Posterior vena cava (tissue), 2 donors: Measurements from ENCODE around the gene CHMP5. TPM values are rescaled to one million over a fixed set of nuclear protein-coding genes. Genes with fewer than 3 reads are reported as not detected.
"Not testable (repeated sequence)": the region's sequence is repeated elsewhere in the genome, so short reads cannot be mapped to it uniquely, and the experiment has no call there.

ENCODE experiments used
- DNase-seq: peaks from one replicate; pipeline ENCODE4 v3.0.0-alpha.2; 2020; ENCODE audit warnings: low spot score
- intact Hi-C, 2 donors: fragments of 100-400 bp; cut with DNase I; formaldehyde crosslinking; loops; one replicate each; pipeline versions ENCODE4 v1.14.1 to v1.14.2; 2022 to 2023
- total RNA-seq, 2 donors: library from RNA; stranded (reverse); fragmentation: NEBNext Ultra II Directional; extraction: Animal tissue kit (Norgen Biotek cat#: 25700); gene quantifications; one replicate each; pipeline ENCODE4 v1.2.1, GENCODE V29; 2021
- donor health status: DM: yes; HTN: yes; CAD: no.
- donor health status: DM: yes; HTN: yes; CAD: no.

The CHMP5 gene
- total RNA-seq, 2 donors from 2014 or later: 54.2 to 61.7 TPM

DNA sequence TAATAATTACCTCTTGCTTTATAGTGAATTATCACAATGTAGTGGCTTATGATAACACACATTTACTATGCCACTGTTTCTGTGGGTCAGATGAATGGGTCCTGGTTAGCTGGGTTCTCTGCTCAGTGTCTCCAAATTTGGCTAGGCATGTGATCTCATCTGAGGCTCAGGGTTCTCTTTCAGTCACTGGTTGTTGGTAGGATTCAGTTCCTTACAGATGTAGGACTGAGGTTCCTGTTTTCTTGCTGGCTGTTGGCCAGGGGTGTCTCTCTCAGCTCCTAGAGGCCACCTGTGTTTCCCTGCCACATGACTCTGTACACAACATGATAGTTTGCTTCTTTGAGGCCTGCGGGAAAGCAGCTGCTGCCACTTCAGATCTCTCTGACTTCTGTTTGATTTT, 32.6 kb downstream of the CHMP5 start:
- DNase-seq: no peak
- intact Hi-C loops: no loop called here

GRCh38 chr9:33300546-33300945, 35.7 kb downstream of the CHMP5 start:
- DNase-seq: no peak
- intact Hi-C loops: no loop called here

- intact Hi-C loops: no loop called here
- DNase-seq: no peak
Observed at GRCh38 chr9:33304362-33304761, 39.5 kb downstream of the CHMP5 start.

DNA sequence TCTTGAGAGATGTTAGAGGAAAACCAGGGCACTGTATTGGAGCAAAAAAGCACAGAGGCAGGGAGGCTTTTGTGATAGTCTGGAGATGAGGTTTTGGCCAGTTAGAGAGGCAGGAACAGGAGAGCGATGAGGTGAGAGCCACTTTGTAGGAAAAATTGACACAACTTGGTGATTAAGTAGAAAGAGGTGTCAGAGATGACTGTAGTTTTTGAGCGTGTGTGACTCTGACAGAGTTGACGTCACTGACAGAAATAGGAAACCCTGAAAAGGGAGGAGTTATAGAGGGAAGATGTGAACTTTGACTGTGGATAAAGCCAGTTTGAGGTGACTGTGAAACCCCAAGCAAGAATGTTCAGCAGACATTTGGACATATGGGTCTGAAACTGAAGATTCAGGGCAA, 41.2 kb downstream of the CHMP5 start:
- intact Hi-C loops: no loop called here
- DNase-seq: no peak

- DNase-seq: no peak
- intact Hi-C loops: no loop called here
Observed at GRCh38 chr9:33307067-33307466, 42.2 kb downstream of the CHMP5 start.

- DNase-seq: no peak
- intact Hi-C loops: no loop called here
Observed at GRCh38 chr9:33309903-33310302, 45.1 kb downstream of the CHMP5 start.

- intact Hi-C loops: no loop called here
- no peak for DNase-seq
Observed at GRCh38 chr9:33310748-33311147, 45.9 kb downstream of the CHMP5 start.

DNA sequence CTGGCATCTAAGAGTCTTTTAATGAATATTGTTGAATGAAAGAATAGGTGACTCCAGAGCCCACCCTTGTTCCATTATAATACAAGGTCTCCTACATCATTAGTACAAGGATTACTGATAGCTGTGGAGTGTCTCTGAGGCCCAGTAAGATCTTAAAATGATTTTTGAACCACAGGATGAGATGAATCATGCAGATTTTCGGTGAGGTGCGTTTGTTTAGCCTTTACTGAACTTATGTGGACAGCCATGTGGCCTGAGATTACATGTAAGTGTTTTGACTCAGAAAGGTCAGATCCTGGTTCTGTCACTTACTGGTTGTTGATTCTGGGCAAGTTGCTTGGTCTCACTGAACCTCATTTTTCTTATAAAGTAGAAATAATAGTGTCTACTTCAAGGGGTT, 47.1 kb downstream of the CHMP5 start:
- intact Hi-C loops: no loop called here
- DNase-seq: no peak

DNA sequence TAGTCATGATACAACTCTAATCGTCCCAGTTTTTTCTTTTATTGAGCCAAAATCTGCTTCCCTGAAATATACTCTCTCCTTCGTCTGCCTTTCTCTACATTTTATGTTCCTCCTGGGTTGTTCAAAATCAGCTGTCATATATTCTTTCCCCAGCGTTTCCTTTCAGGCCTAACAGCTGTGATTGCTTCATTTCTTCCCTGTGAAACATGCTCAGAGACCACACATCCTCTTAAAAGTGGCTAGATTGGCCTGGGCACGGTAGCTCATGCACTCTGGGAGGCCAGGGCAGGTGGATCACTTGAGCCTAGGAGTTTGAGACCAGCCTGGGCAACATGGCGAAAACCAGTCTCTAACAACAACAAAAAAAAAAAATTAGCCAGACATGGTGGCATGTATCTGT, 50.5 kb downstream of the CHMP5 start:
- intact Hi-C loops: no loop called here
- no peak for DNase-seq

- intact Hi-C loops, DNase-seq: not testable (repeated sequence)
Observed at GRCh38 chr9:33317136-33317535, 52.3 kb downstream of the CHMP5 start.

GRCh38 chr9:33318225-33318624, 53.4 kb downstream of the CHMP5 start:
- intact Hi-C loops: no loop called here
- no peak for DNase-seq

- intact Hi-C loops: no loop called here
- DNase-seq: no peak
Observed at GRCh38 chr9:33318781-33319180, 53.9 kb downstream of the CHMP5 start.

- DNase-seq: no peak
- intact Hi-C loops: loop anchor here in 1 of 2 donors (10.0 kb wide), 1 partner anchor 1415 kb away; no protein-coding TSS in a partner anchor
Observed at GRCh38 chr9:33320230-33320567, 55.4 kb downstream of the CHMP5 start.

- no peak for DNase-seq
- intact Hi-C loops: loop anchor here in 1 of 2 donors (10.0 kb wide), 1 partner anchor 1414 kb away; no protein-coding TSS in a partner anchor
Observed at GRCh38 chr9:33320568-33321261, 55.9 kb downstream of the CHMP5 start.

DNA sequence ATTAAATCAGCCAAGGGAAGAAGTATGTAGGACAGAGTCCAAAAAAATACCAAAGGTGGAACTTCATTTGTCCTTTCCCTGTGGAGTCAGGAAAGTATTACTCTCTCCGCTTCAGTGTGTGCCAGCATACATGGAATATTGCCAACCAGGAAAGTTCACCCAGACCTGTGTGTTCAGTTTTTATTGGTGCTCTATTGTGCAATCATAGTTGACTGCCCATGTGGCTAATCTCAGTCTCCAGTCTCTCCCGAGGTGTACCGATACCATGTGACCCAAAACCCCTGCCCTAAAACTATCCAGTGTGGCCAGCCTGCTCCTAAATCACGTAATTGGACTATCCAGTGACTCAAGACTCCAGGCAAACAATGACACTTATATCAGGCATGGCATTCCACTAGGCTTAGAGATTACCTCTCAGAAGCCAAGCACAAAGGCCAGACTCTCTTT, 64.3 kb downstream of the CHMP5 start:
- intact Hi-C loops: loop anchor here in 1 of 2 donors (10.0 kb wide), 1 partner anchor 1406 kb away; no protein-coding TSS in a partner anchor

DNA sequence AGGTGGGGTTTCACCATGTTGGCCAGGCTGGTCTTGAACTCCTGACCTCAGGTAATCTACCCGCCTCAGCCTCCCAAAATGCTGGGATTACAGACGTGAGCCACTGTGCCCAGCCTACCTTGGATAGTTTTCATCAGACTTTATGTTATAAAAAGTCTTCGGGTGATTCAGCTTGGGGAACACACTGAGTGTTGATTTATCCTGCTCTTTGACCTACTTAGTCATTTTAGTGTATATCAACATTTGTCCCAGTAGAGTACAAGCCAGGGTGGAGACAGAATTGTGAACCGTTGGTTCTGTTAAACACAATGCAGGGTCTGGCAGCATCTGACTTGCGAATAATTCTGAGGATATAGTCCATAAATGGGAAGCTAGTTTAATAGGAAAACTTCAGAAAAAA, 65.1 kb downstream of the CHMP5 start:
- intact Hi-C loops: loop anchor here in 1 of 2 donors (10.0 kb wide), 1 partner anchor 1405 kb away; no protein-coding TSS in a partner anchor
- no peak for DNase-seq

More for the DNA sequence above, 64.3 kb downstream of the CHMP5 start:
- no peak for DNase-seq

GRCh38 chr9:33331377-33331891, 66.6 kb downstream of the CHMP5 start:
- DNase-seq: no peak
- intact Hi-C loops: no loop called here
